NCI-H2196 (cell line): ENCODE measurements around the gene ADAMTS19.
"Not testable (repeated sequence)": the region's sequence is repeated elsewhere in the genome, so short reads cannot be mapped to it uniquely, and the experiment has no call there.

Source experiments
- DNase-seq: peaks from one replicate; lab custom pipeline; 2025; ENCODE audit not compliant: unreplicated experiment; lab: John Stamatoyannopoulos, UW

The ADAMTS19 gene

GRCh38 chr5:129459777-129460671 is at the start of gene ADAMTS19:
Gene ADAMTS19 (plus strand): TSS chr5:129460298. CDS start chr5:129460392, 94 bp downstream.
- DNase-seq: no peak

DNA sequence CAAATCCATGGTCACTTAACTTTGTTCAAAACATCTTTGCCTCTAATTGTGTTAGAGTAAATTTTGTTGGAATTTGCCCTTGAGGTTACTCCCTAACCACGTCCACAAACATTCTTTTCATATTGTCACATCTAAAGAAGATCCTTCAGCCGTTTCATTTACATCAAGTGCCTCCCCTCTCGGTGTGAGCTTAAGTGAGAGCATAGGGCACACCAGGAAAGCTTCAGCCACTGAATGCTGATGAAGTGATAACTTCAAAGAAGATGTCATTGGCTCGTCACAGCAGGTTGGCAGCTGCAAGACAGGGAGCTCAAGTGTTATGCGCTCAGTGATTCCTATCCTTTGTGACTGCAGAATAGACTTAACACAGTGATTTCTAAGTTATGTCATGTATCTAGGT is 49.6 kb upstream of the ADAMTS19 start:
- DNase-seq: no peak

GRCh38 chr5:129412721-129413120 is 47.4 kb upstream of the ADAMTS19 start:
- DNase-seq: no peak

DNA sequence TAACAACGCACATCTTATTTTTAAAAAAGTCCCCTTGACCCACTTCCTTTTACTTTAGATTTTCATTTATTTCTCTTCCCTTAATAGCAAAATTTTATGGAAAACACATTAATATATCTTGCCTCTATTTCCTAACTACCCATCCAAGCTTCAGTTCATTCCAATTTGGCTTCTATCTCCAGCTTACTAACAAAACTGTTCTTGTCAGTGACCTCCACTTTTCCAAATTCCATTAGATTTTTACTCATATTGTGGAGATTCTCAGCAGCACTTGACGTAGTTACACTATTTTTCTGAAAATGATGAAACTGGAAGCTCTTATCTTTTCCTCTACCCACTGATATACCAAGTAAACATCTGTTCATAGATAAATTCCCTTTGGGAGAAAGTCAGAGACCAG is 46.5 kb upstream of the ADAMTS19 start:
- DNase-seq: no peak

DNA sequence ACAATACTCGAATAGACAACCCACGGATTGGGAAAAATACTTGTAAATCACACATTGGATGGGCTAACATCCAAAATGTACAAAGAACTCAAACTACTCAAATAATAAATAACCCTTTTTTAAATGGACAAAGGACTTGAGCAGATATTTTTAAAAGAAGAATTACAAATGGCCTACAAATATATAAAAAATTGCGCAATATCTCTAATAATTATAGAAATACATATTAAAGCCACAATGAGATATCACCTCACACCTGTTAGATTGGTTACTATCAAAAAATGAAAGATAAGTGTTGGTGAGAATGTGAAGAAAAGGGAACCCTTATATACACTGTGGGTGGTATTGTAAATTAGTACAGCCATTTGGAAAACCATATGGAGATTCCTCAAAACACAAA is 40.8 kb upstream of the ADAMTS19 start:
- DNase-seq: no peak

GRCh38 chr5:129425031-129425430 is 35.1 kb upstream of the ADAMTS19 start:
- DNase-seq: no peak

- no peak for DNase-seq
Measured at GRCh38 chr5:129426071-129426470, 34.0 kb upstream of the ADAMTS19 start.

- DNase-seq: not testable (repeated sequence)
Measured at GRCh38 chr5:129428636-129429035, 31.5 kb upstream of the ADAMTS19 start.

DNA sequence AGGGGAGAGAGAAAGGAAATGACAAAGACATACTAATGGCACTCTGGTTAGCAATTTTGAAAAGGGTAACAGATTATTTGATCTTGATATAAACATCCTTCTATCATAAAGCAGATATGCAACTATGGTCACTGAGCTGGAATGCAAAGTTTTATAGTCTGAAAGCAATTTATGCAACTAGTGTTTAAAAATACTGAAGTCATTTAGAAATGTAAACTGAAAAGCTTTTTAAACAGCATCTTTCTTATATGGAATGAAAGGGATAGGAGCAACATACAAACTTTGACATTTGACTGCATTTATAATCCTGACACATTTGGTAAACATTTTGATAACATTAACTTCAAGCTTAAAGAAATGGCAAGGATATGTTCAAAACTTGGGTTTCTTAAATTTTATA is 28.7 kb upstream of the ADAMTS19 start:
- DNase-seq: no peak

DNA sequence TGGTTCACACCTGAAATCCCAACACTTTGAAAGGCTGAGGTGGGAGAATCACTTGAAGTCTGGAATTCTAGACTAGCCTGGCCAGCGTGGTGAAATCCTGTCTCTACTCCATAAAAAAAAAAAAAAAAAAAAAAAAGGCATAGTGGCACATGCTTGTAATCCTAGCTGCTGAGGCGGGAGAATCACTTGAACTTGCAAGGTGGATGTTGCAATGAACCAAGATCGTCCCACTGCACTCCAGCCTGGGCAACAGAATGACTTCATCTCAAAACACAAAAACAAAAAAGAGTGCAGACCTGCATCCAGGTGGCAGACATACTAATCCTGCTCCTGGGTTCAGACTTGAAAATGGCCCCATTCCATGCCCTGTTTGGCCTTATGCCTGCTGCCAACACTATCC is 21.8 kb upstream of the ADAMTS19 start:
- DNase-seq: no peak

- DNase-seq: no peak
Measured at GRCh38 chr5:129440424-129440823, 19.7 kb upstream of the ADAMTS19 start.

GRCh38 chr5:129441096-129441495 is 19.0 kb upstream of the ADAMTS19 start:
- no peak for DNase-seq

- DNase-seq: no peak
Measured at GRCh38 chr5:129445379-129445778, 14.7 kb upstream of the ADAMTS19 start.

GRCh38 chr5:129447968-129448367 is 12.1 kb upstream of the ADAMTS19 start:
- DNase-seq: no peak

- no peak for DNase-seq
Measured at GRCh38 chr5:129448654-129449053, 11.4 kb upstream of the ADAMTS19 start.

GRCh38 chr5:129454461-129454860 is 5.6 kb upstream of the ADAMTS19 start:
- no peak for DNase-seq

- no peak for DNase-seq
Measured at GRCh38 chr5:129459450-129459776, 685 bp upstream of the ADAMTS19 start.

DNA sequence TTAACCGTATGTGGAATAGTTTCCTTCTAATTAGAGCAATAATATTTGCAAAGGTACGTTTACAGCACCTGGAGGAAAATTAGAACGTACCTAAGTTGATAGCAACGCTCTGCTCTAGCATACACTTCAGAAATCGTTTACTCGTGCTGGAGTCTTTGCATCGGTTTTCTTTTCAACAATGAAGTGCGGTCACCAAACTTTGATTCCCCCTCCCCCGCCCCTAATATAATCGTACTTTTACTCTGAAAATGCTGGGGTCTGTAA is 506 bp downstream of the ADAMTS19 start:
- no peak for DNase-seq

DNA sequence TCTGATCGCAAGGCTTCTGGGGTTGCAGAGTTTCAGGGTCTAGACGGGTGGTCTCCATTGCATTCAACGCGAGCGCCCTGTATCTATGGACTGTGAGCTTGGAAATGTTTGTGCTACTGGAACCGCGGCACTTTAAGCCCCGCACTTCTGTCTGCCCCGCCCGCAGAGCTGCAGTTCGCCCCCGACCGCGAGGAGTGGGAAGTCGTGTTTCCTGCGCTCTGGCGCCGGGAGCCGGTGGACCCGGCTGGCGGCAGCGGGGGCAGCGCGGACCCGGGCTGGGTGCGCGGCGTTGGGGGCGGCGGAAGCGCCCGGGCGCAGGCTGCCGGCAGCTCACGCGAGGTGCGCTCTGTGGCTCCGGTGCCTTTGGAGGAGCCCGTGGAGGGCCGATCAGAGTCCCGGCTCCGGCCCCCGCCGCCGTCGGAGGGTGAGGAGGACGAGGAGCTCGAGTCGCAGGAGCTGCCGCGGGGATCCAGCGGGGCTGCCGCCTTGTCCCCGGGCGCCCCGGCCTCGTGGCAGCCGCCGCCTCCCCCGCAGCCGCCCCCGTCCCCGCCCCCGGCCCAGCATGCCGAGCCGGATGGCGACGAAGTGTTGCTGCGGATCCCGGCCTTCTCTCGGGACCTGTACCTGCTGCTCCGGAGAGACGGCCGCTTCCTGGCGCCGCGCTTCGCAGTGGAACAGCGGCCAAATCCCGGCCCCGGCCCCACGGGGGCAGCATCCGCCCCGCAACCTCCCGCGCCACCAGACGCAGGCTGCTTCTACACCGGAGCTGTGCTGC is 1.0 kb downstream of the ADAMTS19 start:
- DNase-seq: no peak

- DNase-seq: no peak
Measured at GRCh38 chr5:129461711-129462332, 1.7 kb downstream of the ADAMTS19 start.

GRCh38 chr5:129465776-129466344 is 5.8 kb downstream of the ADAMTS19 start:
- DNase-seq: no peak

- no peak for DNase-seq
Measured at GRCh38 chr5:129474544-129474943, 14.4 kb downstream of the ADAMTS19 start.
